Measurements from ENCODE around the gene TELO2.
A peak's percentile ranks its signal among the peaks of the same experiment; 100 is the strongest.

The TELO2 gene

DNA sequence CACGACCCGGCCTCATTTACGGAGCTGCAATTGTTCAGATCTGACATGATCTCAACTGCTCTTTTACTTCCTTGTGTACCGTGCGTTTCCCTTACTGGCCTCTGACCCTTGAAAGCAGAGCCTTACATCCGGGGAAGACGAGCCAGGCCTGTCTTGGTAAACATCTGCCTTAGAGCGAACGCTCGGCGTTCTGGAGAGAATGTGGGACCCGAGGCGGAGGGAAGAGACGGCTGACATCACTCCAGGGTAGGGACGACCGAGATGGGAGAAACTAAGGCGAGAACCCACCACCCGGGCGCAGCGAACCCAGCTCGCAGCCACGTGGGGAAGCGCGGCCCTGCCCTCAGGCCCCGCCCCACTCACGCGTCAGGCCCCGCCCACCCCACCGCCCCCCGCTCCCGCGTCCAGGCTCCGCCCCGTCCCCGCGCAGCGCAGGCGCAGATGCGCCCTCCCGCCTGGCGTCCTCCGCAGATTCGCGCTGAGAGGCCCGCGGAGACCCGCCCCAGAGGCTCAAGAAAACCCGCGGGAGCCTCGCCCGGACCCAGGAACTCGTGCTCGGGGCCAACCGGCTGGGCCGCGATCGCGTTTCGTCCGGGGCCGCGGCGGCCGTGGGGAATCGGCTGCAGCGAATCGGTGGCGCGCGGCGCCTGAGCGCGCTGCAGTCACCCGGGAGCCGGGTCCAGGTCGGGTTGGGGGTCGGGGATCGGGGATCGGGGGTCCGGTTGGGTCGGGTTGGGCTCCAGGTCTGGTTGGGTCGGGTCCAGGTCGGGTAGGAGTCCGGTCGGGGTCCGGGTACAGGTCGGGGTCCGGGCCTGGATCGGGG lies at the start of gene TELO2:
TELO2 (plus strand) TSS at position 438 of the 823 bp plus-strand sequence. CDS start 922 bp downstream, outside the sequence.
- peak; percentile 78 for DNase-seq

DNA sequence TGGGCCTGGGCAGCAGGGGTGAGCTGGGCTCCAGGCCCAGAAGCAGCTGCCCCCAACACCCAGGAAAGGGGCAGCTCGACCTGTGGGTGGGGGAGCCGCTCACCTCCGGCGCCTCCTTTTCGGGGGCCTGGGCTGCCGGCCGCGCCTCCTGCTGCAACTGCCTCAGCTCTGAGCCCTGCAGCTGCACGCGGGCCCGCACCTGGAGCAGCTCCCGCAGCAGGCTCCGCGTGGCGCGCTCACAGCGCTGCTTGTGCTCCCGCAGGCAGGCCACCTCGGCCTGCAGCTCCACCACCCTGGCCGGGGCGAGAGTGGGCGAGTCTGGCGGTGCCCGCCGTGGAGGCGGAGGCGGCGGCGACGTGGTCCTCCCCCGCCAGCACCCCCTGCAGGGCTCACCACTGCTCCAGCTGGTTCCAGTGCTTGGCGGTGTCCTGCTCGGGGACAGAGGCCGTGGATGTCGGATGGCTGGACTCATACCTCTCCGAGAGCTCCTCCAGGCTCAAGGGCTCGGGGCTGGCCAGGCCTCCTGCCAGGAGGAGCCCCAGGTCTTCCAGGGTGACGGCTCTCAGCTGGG lies 49.7 kb upstream of the TELO2 start:
- no peak for DNase-seq

DNA sequence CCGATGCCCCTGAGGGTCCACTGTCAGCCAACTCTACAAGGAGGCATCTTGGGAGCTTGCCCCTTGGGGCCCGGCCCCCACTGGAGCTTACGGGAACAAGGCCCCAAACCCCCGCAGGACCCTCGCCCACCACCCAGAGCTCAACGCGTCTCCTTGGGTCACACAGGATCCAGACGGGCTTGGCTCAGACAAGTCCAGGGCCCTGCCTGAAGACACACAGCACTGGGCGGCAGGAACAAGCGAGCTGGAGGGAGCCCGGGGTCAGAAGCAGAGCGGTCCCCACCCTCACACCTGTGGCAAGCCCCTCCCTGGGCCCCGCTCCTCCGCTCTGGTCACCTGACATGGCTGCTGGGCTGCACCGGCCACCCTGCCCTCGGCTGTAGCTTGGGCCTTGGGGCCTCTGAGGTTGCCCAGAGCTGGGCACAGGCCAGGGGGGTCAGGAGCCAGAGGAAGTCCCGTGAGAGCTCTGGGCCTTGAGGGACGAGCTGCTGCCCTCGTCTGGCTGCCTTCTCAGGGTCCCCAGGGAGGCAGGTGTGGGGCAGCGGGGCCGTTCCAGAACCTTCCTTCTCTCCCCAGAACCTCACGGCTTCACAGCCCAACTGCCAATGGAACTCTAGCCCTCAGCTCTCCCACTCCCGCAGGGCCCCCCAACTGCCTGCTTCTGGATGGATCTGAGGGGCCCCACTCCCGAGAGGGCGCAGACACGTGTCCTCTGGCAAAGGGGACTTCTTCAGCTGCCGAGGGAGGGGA lies 49.0 kb upstream of the TELO2 start, which contains the start of gene CCDC154:
CCDC154 (minus strand) TSS at position 577 of the 750 bp plus-strand sequence; CDS start at position 343, 234 bp downstream.
- no peak for DNase-seq

DNA sequence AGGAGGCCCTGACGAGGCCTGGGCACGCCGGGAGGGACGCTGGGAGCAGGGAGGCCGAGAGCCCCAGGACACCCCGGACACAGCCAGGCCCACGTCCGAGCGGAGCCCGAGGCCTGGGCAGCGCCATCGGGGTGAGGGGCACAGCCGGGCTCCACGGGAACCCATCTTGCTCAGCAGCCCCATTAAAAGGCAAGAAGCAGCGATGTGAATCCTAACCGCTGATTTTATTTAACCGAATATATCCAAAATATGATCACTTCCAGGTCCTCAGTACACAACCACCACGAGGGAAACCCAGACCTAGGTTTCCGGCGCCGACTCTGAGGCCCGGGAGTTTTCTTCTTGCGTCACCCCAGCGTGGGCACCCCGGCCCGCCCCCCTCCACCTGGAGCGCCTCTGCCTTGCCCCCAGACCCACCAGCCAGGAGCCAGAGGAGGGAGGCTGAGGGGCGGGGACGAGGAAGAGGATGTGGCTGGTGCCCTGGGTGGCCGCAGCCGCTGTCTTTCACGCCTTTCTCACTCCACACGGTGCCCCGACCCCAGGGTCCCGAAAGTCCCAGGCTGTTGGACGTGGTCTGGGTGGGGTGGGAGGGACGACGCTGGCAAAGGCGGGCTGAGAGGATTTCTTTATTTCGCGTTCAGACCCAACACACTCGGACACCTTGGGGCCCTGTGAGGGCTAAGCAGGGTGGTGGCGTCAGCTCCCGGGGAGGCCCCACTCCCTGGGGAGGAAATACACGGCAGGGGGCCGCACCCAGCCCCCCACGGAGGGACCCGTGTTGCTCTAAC lies 48.2 kb upstream of the TELO2 start:
- DNase-seq = no peak

DNA sequence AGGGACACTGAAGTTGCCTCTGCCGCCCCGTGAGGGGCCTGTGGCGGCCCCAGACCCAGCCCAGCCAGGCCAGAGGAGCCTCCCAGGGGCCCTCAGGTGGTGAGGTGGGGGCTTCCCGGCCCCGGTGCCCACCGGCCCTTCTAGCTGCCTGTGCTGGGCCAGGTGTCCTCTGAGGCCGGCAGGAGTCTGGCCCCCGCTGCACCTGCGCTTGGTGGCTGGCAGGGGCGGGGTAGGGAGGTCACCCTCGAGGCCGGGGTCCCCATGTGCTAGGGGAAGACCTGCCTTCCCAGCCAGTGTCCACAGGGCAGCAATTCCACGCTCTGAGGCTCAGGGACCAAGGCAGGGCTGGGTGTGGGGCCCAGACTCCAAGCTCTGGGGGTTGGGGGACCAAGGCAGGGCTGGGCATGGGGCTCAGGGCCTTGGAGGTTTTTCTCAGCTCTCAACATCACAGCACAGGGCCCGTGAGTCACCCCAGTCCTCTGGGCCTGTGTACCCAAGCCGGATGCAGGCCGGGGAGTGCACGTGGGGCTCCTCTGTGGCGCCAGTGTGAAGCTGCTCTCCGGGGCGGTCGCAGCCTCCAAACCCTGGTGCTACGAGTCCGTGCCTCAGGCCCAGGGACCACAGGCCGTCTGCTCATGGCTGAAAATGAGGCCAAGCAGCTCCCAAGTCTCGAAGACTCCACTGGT lies 47.5 kb upstream of the TELO2 start:
- no peak for DNase-seq

DNA sequence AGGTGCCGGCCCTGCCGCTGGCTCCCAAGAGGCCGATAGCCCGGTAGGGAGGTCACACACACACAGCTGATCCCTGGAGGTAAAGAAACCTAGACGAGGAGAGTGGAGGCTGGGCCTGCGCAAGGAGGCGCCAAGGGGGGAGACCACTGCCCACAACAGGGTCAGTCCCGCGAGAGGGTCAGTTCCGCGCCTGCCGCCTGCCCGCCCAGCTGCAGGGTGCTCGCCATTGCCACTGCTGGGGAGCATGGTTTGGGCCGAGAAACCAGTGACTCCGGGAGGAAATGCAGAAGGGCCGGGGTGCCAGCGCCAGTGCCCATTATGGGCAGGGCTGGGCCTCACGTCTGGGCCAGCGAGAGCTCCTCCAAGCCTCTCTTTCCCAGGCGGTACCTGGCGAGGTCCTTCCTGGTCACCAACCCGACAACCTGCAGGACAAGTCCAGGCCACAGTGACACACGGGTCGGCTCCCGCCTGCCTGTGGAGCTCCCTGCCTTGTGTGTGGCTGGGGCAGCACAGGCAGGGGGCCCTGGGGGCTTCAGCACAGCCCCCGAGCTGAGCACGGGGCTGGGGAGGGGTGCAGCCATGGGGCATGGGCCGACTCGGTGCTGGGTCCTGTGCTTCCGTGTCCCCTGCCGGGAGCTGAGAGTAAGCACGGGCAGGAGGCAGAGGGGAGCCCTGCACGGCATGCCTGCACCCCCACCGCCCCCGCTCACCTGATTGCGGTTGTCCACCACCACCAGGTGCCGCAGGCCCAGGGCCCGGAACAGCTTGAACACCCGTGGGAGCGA lies 46.7 kb upstream of the TELO2 start:
- DNase-seq = no peak

DNA sequence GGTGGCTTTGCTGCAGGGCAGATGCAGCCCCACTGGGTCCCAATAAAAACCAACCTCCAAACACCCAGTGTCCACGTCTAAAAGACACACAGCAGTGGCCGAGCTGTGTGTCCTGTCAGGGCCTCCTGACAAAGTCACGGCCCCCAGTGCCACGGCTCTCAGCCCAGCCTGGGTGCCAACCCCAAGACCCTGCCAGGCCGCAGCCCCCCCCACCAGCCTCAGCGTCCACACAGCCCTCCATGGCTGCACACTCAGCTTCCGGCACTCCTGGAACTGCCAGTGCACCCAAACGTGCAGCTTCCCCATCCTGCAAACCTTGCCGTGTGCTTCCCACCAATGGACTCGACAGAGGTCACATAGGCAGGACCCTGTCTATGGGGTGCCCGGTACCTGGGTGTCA lies 45.2 kb upstream of the TELO2 start:
- no peak for DNase-seq

DNA sequence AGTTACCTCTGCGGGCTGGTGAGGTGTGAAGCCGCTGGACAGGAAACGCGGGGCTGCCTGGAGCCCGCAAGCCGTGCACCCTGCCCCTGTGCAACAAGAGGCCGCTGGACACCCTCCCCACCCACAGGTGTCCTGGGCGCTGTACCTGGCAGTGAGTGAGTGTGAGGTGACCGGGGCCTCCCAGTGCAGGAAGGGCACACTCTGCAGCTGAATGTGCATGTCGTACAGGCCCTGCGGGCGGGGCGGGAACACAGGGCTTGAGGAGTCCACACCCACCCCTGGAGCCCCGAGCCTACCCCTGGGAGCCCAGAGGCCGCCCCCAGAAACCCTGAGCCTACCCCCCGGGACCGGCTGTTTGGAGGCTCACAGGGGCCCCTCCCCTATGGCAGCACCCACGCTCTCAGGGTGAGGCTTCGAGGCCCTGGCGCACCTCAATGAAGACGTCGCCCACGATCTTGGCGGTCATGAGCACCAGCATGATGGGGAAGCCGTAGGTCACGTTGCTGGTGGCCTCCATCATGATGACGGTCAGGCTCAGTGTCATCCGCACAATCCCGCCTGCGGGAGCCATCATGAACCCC lies 44.5 kb upstream of the TELO2 start:
- no peak for DNase-seq

DNA sequence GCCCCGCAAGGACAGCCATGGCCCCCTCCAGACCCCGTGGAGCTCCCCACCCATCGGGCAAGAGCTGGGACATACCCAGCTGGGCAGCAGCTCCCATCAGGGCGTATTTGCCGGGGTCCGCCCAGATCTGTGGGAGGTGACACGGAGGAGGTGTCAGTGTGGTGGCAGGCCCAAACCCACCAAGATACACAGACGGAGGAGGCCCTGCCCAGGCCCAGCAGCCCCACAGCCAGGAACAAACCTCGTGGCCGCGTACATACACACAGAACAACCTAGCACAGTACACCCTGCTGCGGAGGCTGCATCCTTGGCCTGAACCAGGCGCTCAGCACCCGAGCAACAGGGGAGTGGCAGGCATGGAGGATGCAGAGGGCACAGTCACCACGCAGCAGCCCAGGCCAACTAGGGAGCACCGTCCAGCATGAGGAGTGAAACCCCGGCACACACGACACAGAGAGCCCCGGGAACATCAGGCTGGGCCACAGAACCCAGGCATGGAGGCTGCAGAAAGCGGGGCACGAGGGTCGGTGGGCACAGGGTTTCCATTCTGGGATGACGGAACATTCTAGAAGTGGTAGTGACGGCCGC lies 43.9 kb upstream of the TELO2 start:
- DNase-seq = no peak

DNA sequence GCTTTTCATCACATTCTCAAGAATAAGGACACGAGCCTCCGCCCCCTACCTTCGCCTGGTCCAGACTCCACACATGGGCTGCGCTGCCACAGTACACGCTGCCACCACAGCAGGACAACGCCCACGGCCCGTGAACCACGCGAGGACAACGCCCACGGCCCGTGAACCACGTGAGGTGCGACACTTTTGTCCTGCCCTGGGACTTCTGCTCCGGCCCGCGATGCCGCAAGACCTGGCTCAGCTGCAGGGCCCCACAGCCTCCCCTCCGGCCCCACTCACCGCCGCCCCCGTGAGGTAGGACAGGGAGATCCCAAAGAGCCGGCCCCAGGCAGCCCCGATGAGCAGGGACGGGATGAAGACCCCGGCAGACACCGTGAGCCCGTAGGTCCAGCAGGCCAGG lies 42.9 kb upstream of the TELO2 start:
- DNase-seq = no peak

DNA sequence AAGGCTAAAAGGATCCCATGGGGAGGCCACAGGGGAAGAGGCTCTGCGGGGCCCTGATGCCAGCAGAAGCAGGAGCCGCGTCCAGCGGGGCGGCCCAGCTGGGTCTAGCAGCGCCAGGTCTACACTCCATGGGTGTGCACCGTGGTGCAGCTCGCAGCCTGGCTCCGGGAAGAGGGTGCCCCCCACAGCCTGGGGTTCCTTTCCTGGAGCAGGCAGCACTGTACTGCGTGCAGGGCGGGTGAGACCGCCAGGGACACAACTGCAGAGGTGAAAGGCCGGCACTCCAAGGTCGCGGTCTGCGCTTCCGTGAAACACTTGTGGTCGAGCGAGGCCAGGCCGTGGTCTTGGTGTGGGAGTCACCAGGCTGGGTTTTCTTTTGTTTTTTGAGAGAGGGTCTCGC lies 42.3 kb upstream of the TELO2 start:
- no peak for DNase-seq

DNA sequence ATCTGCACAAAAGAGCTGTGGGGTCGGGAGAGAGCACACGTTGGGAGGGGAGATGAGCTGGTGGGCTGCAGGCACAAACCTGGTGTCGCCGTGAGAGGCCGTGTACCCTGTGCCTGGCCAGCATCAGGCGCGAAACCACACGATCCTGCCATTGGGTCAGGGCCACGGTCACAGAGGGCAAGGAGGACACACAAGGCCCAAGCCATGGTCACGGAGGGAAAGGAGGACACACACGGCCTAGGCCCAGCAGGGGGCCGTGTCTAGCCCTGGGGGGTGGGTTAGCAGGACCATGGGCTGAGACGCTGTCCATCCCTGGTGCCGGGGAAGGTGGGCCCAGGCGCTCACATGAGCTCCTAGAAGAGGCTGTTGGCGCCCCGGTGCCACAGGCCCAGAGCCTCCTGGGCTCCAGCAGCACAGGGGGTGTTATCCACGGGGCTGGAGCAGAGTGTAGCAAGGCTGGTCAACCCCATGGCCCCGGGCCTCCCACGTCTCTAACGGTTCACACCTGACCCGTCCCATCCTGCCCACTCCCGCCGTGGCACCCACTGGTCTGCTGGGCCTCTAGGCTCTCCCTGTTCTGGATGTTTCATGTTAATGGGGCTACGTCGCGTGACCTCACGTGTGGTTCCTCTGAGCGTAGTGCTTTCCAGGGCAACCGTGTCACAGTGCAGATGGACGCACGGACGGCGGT lies 41.3 kb upstream of the TELO2 start:
- DNase-seq = no peak

DNA sequence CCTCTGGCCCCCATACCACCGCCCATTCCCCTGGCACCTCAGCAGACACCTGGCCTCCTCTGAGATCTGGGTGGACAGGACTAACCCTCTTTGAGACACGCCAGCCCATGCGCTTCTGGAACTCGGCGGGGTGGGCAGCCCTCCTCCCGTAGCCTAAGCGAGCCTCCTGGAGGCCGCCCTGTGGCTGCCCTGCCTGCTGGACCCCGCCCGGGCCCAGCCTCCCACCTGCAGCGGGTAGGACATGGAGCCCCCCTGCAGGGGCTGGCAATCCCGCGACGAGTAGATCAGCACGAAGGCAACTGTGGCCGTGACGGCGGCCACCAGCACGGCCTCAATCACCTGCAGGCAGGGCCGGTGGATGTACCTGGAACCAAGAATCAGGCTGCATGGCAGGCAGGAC lies 40.6 kb upstream of the TELO2 start:
- DNase-seq = no peak

DNA sequence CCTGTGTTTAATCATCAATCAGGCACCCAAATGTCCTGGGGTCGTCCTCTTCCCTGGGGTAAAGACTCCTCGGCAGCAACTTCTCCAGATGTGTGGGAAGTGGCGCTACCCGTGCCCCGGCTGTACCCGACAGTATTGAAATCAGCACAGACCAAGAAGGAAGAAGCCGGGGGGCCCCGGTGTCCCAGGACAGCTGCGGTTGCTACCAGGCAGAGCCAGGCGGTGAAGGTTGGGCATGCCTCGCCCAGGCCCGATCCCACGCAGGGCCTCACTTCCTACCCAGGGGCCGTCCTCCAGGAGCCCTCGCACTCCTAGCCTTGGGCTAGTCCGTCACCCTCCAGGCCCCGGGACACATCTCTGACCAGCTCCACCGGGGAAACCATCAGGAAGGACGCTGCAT lies 39.8 kb upstream of the TELO2 start:
- no peak for DNase-seq

DNA sequence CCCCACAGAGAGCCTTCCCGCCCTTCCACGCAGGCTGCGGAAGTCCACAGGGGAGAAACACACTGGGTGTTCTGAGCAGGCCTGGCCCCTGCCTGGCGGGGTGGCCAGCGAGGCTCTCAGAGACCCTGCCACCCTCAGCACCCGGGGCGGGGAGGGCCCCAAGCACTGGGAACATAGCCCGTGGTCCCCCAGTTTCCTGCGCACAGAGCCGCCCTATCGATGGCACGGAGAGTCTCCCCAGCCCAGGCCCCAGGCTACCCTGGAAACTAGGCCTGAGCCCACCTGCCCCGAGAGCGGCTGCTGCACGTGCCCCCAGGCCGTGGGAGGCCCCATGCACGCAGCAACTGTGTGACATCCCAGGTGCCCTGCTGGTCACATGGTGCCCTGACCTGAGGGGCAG lies 38.6 kb upstream of the TELO2 start:
- DNase-seq = no peak

DNA sequence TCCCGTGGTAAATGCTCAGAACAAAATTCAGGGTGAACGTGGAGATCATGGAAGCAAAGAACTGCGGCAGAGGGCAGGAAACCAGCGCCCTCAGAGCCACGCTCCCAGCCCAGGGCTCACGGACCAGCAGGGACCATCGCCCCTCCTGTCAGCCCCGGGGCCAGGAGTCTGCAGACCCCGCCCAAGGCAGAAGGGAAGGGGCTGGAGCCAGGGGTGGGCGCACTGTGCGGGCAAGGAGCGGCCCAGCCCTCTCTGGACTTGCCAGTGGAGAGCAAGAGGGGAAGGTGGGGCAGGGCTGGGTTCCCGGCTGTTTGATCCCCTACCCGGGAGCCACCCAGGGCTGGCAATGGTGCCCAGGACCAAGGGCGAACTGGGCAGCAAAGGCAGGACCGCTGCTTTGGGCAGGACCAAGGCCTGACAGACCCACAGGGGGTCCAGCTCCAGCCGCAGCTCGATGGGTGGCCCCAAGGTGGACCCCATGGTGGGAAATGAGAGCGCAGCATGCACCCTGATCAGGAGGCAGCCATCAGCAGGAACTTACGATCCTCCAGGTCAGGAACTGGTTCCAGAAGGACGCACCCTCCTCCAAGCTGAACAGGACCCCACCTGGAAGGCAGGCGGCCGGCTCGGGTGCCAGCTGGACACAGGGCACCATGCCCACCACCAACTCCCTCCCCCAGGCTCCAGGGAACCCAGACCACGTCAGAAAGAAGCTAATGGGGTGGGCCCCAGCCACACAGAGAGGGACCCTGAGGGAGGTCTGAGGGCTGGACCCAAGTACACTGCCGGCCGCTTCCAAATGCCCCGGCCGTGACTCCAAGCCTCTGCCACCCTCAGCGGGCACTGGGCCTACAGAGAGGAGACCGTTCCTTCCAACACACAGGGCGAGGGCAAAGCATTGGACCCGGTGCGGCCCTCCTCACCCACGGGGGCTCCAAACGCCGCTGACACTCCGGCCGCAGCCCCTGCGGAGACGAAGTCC lies 37.7 kb upstream of the TELO2 start:
- DNase-seq = no peak

DNA sequence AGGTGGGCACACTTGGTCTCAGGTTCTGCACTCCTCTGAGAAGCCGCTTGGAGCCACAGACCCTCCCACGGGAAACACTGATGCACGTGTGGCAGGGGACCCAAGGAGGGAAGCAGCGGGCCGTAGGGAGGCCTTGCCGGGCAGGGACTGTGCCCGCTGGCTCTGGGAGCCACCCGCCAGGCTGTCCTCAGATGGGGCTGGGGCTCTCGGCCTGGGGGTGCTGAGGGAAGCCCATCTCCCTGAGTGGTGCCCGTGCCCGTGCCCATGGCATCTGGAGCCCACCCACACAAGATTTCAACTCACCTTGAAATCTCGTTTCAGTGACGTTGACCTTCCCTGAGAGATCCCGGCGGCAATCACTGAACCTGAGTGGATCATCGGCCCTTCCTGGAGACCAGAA lies 36.2 kb upstream of the TELO2 start:
- DNase-seq = no peak

DNA sequence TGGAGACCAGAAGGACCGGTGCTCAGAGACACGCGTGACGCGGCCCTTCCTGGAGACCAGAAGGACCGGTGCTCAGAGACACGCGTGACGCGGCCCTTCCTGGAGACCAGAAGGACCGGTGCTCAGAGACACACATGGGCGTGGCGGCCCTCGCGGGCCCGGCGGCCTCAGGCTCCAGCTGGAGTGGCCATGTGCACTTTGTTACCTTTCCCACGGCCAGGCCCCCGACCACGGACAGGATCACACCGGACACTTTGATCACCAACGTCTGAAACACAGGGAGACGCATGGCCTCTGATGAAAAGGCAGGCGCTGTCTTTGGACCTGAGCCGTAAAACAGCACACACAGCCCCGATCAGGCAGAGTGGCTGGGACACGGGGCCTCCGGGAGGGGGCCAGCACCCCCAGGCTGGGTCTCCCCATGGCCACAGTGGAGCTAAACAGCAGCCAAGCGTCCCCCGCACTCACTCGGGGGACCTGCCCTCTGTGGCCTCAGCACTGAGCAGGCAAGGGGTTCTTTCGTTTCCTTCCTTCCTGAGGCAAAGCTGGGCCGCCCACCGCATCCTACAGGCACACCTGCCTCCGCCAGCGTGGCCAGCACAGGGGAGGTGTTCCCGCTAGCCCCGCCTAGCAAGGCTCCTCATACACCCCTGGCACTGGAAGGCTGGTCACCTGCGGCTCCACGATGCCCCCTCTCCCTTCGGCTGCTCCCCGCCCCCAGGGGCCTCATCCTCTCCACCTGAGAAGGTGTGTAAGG lies 35.5 kb upstream of the TELO2 start:
- no peak for DNase-seq
